BLaER1 treated with 17β-estradiol and CSF1 and Interleukin-3, amounts not matched to agents 10 nM and 100 nM (cell line): ENCODE results near the gene OR12D2.
"Not testable (repeated sequence)": the region's sequence is repeated elsewhere in the genome, so short reads cannot be mapped to it uniquely, and the experiment has no call there.

Experiments used
- H3K27ac ChIP-seq, 11 experiments: shearing (Covaris generic); formaldehyde crosslinking; 2 replicates each; pipeline ENCODE4 v1.8.1; 2022
- H3K27me3 ChIP-seq, 11 experiments: shearing (Covaris generic); formaldehyde crosslinking; 2 replicates each; pipeline ENCODE4 v1.8.1; 2022
- H3K36me3 ChIP-seq, 11 experiments: shearing (Covaris generic); formaldehyde crosslinking; 2 replicates each; pipeline ENCODE4 v1.8.1; 2022
- H3K4me1 ChIP-seq, 10 experiments: shearing (Covaris generic); formaldehyde crosslinking; 2 replicates each; pipeline ENCODE4 v1.8.1; 2022
- H3K4me2 ChIP-seq, 11 experiments: shearing (Covaris generic); formaldehyde crosslinking; 2 replicates each; pipeline ENCODE4 v1.8.1; 2022
- H3K4me3 ChIP-seq, 10 experiments: shearing (Covaris generic); formaldehyde crosslinking; 2 replicates each; pipeline ENCODE4 v1.8.1; 2022
- H3K9ac ChIP-seq, 11 experiments: shearing (Covaris generic); formaldehyde crosslinking; 2 replicates each; pipeline ENCODE4 v1.8.1; 2022
- H3K9me3 ChIP-seq, 11 experiments: shearing (Covaris generic); formaldehyde crosslinking; replicated peaks in 1 of 11; 2 replicates each; pipeline ENCODE4 v1.8.1; 2022
- H4K20me1 ChIP-seq, 11 experiments: shearing (Covaris generic); formaldehyde crosslinking; 2 replicates each; pipeline ENCODE4 v1.8.1; 2022
- Cebpa-rat ChIP-seq, 11 experiments: shearing (Covaris generic); IDR thresholded peaks; 2 replicates each; pipeline ENCODE4 v1.8.1; 2022

Gene OR12D2, protein sequence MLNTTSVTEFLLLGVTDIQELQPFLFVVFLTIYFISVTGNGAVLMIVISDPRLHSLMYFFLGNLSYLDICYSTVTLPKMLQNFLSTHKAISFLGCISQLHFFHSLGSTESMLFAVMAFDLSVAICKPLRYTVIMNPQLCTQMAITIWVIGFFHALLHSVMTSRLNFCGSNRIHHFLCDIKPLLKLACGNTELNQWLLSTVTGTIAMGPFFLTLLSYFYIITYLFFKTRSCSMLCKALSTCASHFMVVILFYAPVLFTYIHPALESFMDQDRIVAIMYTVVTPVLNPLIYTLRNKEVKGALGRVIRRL

DNA sequence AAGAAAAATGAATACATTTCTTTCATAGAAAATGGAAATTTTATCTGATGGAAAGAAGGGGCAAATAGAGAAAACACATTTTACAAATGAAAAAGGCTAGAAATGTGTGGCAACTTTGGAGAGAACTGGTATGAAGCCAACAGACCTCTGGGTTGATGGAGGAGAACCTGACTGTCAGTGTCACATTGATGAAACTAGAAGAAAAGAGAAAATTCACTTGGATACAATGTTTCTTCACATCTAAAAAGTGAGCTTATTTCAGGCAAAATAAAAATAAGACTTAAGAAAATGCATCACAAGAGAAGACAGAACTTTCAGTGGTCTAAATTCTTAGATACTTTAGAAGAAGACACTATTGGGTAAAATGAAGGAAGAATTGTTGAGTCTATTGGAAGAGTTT, at the start of gene OR12D2:
OR12D2 (plus strand) TSS at position 301 of the 400 bp plus-strand sequence. CDS start 1,069 bp downstream, outside the sequence.
- Histone ChIP-seq H3K4me2 (no peak within 1 kb of the TSS), H3K27ac (no peak within 1 kb of the TSS), H3K4me1 (no peaks in the 10 kb centered on the region), H3K9me3 (no peaks in the 10 kb centered on the region), H3K9ac (no peak within 1 kb of the TSS), H3K36me3 (no peaks in the 10 kb centered on the region), H3K27me3 (no peaks in the 10 kb centered on the region), H4K20me1 (no peaks in the 10 kb centered on the region), H3K4me3 (no peak within 1 kb of the TSS)
- TF ChIP-seq Cebpa-rat (IDR thresholded peaks at IDR 0.05) = no peak

- H3K36me3 ChIP-seq, H3K27ac ChIP-seq, H4K20me1 ChIP-seq, H3K27me3 ChIP-seq, H3K9ac ChIP-seq, H3K4me3 ChIP-seq, H3K4me1 ChIP-seq, H3K4me2 ChIP-seq, H3K9me3 ChIP-seq: not testable (repeated sequence)
Measured at GRCh38 chr6:29349348-29349747, 46.1 kb upstream of the OR12D2 start.

DNA sequence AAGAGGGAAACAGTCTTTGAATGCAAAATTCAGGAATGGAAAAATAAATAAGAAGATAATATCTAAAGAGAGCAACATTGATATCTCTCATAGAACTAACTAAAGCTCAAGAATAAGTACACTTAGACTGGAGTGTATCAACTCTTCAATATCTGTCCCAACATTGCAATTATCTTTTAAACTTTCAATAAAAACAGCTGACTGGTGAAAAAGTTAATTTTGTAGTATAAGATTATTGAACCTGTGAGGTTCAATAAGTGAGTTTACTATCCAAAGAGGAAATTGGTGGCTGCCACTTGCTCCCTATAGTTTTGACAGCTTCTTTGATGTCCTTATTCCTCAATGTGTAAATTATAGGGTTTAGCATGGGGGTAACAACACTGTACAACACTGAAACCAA, 40.5 kb upstream of the OR12D2 start:
- Histone ChIP-seq H3K9me3 (peaks cover 0 to 7% (median 4%) of the 10 kb centered on the region in 11 experiments; a peak in 6 of 22 replicates), H3K27me3 (no peaks in the 10 kb centered on the region), H3K9ac (no peak overlapping the region), H3K4me1 (no peaks in the 10 kb centered on the region), H4K20me1 (no peaks in the 10 kb centered on the region), H3K4me3 (no peak overlapping the region), H3K4me2 (no peak overlapping the region), H3K27ac (no peak overlapping the region), H3K36me3 (no peaks in the 10 kb centered on the region)
- TF ChIP-seq Cebpa-rat (IDR thresholded peaks at IDR 0.05) = no peak

GRCh38 chr6:29355603-29356002, 39.8 kb upstream of the OR12D2 start:
- no peaks in the 10 kb centered on the region for H4K20me1 ChIP-seq
- H3K9ac ChIP-seq = no peak overlapping the region
- H3K9me3 ChIP-seq = peaks cover 0 to 7% (median under 1%) of the 10 kb centered on the region in 11 experiments; a peak in 3 of 22 replicates
- H3K27ac ChIP-seq = no peak overlapping the region
- no peaks in the 10 kb centered on the region for H3K27me3 ChIP-seq
- no peak overlapping the region for H3K4me3 ChIP-seq
- no peak for TF ChIP-seq Cebpa-rat (IDR thresholded peaks at IDR 0.05)
- H3K4me2 ChIP-seq = no peak overlapping the region
- no peaks in the 10 kb centered on the region for H3K4me1 ChIP-seq
- no peaks in the 10 kb centered on the region for H3K36me3 ChIP-seq

GRCh38 chr6:29368765-29369164, 26.7 kb upstream of the OR12D2 start, which contains the start of gene OR5V1:
OR5V1 (minus strand) TSS chr6:29368865; CDS start chr6:29356195, 12,670 bp downstream.
- Histone ChIP-seq H3K27ac (no peak within 1 kb of the TSS), H3K4me2 (no peak within 1 kb of the TSS), H3K36me3 (no peaks in the 10 kb centered on the region), H3K4me1 (no peaks in the 10 kb centered on the region), H3K9me3 (no peaks in the 10 kb centered on the region), H3K4me3 (no peak within 1 kb of the TSS), H4K20me1 (no peaks in the 10 kb centered on the region), H3K27me3 (no peaks in the 10 kb centered on the region), H3K9ac (no peak within 1 kb of the TSS)
- TF ChIP-seq Cebpa-rat (IDR thresholded peaks at IDR 0.05) = no peak

DNA sequence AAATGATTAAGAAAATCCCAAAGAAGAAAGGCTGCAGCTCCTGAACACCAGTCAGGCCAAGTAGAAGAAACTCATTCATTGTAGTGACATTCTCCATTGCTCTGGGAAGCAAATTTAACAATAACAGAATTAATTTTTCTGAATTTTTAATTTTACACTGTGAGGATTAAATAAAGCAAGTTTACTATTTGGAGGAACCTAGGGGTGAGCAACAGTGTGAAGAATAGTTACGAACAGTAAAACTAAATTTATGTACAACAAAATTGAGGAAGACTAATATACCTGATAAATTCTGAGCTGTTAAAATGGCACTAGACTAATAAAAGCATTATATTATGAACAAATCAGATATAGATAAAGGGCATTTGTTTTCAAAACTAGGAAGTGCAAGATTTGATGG, 20.2 kb upstream of the OR12D2 start, which contains the start of gene OR12D3:
OR12D3 (minus strand) TSS at position 101 of the 400 bp plus-strand sequence; CDS start at position 97, 4 bp downstream.
- H3K4me3 ChIP-seq = no peak within 1 kb of the TSS
- H3K4me2 ChIP-seq = no peak within 1 kb of the TSS
- no peaks in the 10 kb centered on the region for H3K27me3 ChIP-seq
- no peaks in the 10 kb centered on the region for H4K20me1 ChIP-seq
- TF ChIP-seq Cebpa-rat (IDR thresholded peaks at IDR 0.05) = no peak
- no peak within 1 kb of the TSS for H3K9ac ChIP-seq
- H3K4me1 ChIP-seq = no peaks in the 10 kb centered on the region
- H3K9me3 ChIP-seq = no peaks in the 10 kb centered on the region
- no peak within 1 kb of the TSS for H3K27ac ChIP-seq
- no peaks in the 10 kb centered on the region for H3K36me3 ChIP-seq

- no peaks in the 10 kb centered on the region for H4K20me1 ChIP-seq
- H3K9me3 ChIP-seq = no peaks in the 10 kb centered on the region
- H3K4me3 ChIP-seq = no peak overlapping the region
- no peaks in the 10 kb centered on the region for H3K27me3 ChIP-seq
- no peak for TF ChIP-seq Cebpa-rat (IDR thresholded peaks at IDR 0.05)
- no peak overlapping the region for H3K9ac ChIP-seq
- H3K36me3 ChIP-seq = no peaks in the 10 kb centered on the region
- no peak overlapping the region for H3K27ac ChIP-seq
- H3K4me2 ChIP-seq = no peak overlapping the region
- no peaks in the 10 kb centered on the region for H3K4me1 ChIP-seq
Measured at GRCh38 chr6:29376003-29376402, 19.4 kb upstream of the OR12D2 start.

GRCh38 chr6:29388533-29388932, 6.9 kb upstream of the OR12D2 start:
- no peaks in the 10 kb centered on the region for H3K9me3 ChIP-seq
- no peak overlapping the region for H3K4me2 ChIP-seq
- H3K36me3 ChIP-seq = no peaks in the 10 kb centered on the region
- H3K9ac ChIP-seq = no peak overlapping the region
- H3K27ac ChIP-seq = no peak overlapping the region
- H3K4me1 ChIP-seq = no peaks in the 10 kb centered on the region
- no peaks in the 10 kb centered on the region for H4K20me1 ChIP-seq
- H3K4me3 ChIP-seq = no peak overlapping the region
- no peaks in the 10 kb centered on the region for H3K27me3 ChIP-seq
- TF ChIP-seq Cebpa-rat (IDR thresholded peaks at IDR 0.05) = no peak

- Histone ChIP-seq H3K4me2 (no peak overlapping the region), H3K9ac (no peak overlapping the region), H3K4me3 (no peak overlapping the region), H3K36me3 (no peaks in the 10 kb centered on the region), H3K4me1 (no peaks in the 10 kb centered on the region), H3K27me3 (no peaks in the 10 kb centered on the region), H3K9me3 (no peaks in the 10 kb centered on the region), H3K27ac (no peak overlapping the region), H4K20me1 (no peaks in the 10 kb centered on the region)
- TF ChIP-seq Cebpa-rat (IDR thresholded peaks at IDR 0.05) = no peak
Measured at GRCh38 chr6:29399525-29399924, 4.1 kb downstream of the OR12D2 start.

- H3K9ac ChIP-seq = no peak overlapping the region
- H3K4me3 ChIP-seq = no peak overlapping the region
- no peak overlapping the region for H3K27ac ChIP-seq
- no peak for TF ChIP-seq Cebpa-rat (IDR thresholded peaks at IDR 0.05)
- no peaks in the 10 kb centered on the region for H3K27me3 ChIP-seq
- H3K36me3 ChIP-seq = no peaks in the 10 kb centered on the region
- no peak overlapping the region for H3K4me2 ChIP-seq
- H3K9me3 ChIP-seq = no peaks in the 10 kb centered on the region; a peak in 2 of 22 replicates
- no peaks in the 10 kb centered on the region for H3K4me1 ChIP-seq
- H4K20me1 ChIP-seq = no peaks in the 10 kb centered on the region
Measured at GRCh38 chr6:29403801-29404200, 8.4 kb downstream of the OR12D2 start.
